NB4 (cell line): ENCODE results near the gene ZNF169.
"Not testable (repeated sequence)": the region's sequence is repeated elsewhere in the genome, so short reads cannot be mapped to it uniquely, and the experiment has no call there.

Experiments
- POLR2A ChIP-seq: IDR thresholded peaks from 2 replicates; pipeline ENCODE4 v1.6.1; 2011; ENCODE audit warnings: mild to moderate bottlenecking; ENCODE audit not compliant: insufficient read length; ENCODE audit errors: extremely low read depth
- TF ChIP-seq, protein P1 (sequence below): IDR thresholded peaks from one replicate; pipeline ENCODE4 v1.5.1; 2012; ENCODE audit warnings: low read depth, low read length

DNA sequence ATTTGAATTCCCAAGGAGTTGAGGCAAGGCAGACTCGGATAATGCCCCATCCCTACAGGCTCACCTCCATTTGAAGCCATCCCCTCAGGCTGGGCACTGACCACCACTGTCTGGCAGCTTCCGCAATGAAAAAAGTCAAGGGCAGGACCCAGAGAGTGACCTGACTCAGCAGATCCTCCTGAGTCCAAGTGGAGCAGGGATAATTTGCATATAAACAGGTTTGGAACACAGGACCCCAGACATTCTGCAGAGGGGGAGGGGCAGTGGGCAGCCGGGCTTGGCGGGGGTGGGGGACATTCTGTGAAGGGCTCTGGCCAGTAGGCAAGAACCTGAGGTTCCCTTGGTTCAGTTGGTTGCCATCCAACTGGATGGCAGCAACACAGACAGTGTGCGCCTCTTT, 69.4 kb downstream of the ZNF169 start, which contains the start of gene NUTM2F:
- TF ChIP-seq, protein P1, sequence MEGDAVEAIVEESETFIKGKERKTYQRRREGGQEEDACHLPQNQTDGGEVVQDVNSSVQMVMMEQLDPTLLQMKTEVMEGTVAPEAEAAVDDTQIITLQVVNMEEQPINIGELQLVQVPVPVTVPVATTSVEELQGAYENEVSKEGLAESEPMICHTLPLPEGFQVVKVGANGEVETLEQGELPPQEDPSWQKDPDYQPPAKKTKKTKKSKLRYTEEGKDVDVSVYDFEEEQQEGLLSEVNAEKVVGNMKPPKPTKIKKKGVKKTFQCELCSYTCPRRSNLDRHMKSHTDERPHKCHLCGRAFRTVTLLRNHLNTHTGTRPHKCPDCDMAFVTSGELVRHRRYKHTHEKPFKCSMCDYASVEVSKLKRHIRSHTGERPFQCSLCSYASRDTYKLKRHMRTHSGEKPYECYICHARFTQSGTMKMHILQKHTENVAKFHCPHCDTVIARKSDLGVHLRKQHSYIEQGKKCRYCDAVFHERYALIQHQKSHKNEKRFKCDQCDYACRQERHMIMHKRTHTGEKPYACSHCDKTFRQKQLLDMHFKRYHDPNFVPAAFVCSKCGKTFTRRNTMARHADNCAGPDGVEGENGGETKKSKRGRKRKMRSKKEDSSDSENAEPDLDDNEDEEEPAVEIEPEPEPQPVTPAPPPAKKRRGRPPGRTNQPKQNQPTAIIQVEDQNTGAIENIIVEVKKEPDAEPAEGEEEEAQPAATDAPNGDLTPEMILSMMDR = not testable (repeated sequence)
- TF ChIP-seq POLR2A = not testable (repeated sequence)
